Measurements from ENCODE around the gene ADGRL3. TPM values are rescaled to one million over a fixed set of nuclear protein-coding genes. Genes with fewer than 3 reads are reported as not detected.
A peak's percentile ranks its signal among the peaks of the same experiment; 100 is the strongest.

The ADGRL3 gene
- polyA plus RNA-seq, 3 donors = 24.0 to 28.9 (median 27.8) TPM

- DNase-seq (ENCODE audit: extremely low read depth in 1 of 11, low read depth in 9 of 11, low spot score in 4 of 11) = no peak
These were observed 48.6 kb downstream of the ADGRL3 start for GRCh38 chr4:61248705-61249104.

GRCh38 chr4:61251129-61251528, 51.0 kb downstream of the ADGRL3 start:
- no peak for DNase-seq (ENCODE audit: extremely low read depth in 1 of 11, low read depth in 9 of 11, low spot score in 4 of 11)

GRCh38 chr4:61254406-61254805, 54.3 kb downstream of the ADGRL3 start:
- no peak for DNase-seq (ENCODE audit: extremely low read depth in 1 of 11, low read depth in 9 of 11, low spot score in 4 of 11)

GRCh38 chr4:61273233-61273632, 73.1 kb downstream of the ADGRL3 start:
- DNase-seq (ENCODE audit: extremely low read depth in 1 of 11, low read depth in 9 of 11, low spot score in 4 of 11) = no peak

- no peak for DNase-seq (ENCODE audit: extremely low read depth in 1 of 11, low read depth in 9 of 11, low spot score in 4 of 11)
These were observed 74.2 kb downstream of the ADGRL3 start for GRCh38 chr4:61274286-61274685.

- no peak for DNase-seq (ENCODE audit: extremely low read depth in 1 of 11, low read depth in 9 of 11, low spot score in 4 of 11)
These were observed 75.1 kb downstream of the ADGRL3 start for GRCh38 chr4:61275241-61275640.

GRCh38 chr4:61276029-61276428, 75.9 kb downstream of the ADGRL3 start:
- no peak for DNase-seq (ENCODE audit: extremely low read depth in 1 of 11, low read depth in 9 of 11, low spot score in 4 of 11)

GRCh38 chr4:61277785-61278760, 77.9 kb downstream of the ADGRL3 start:
- DNase-seq (ENCODE audit: extremely low read depth in 1 of 11, low read depth in 9 of 11, low spot score in 4 of 11) = peak in 4 of 11 donors; percentile 8 to 18 (median 16)

GRCh38 chr4:61292322-61292721, 92.2 kb downstream of the ADGRL3 start:
- no peak for DNase-seq (ENCODE audit: extremely low read depth in 1 of 11, low read depth in 9 of 11, low spot score in 4 of 11)

GRCh38 chr4:61293707-61294400, 93.7 kb downstream of the ADGRL3 start:
- no peak for DNase-seq (ENCODE audit: extremely low read depth in 1 of 11, low read depth in 9 of 11, low spot score in 4 of 11)

GRCh38 chr4:61294936-61295335, 94.8 kb downstream of the ADGRL3 start:
- no peak for DNase-seq (ENCODE audit: extremely low read depth in 1 of 11, low read depth in 9 of 11, low spot score in 4 of 11)

GRCh38 chr4:61296144-61296543, 96.0 kb downstream of the ADGRL3 start:
- DNase-seq (ENCODE audit: extremely low read depth in 1 of 11, low read depth in 9 of 11, low spot score in 4 of 11) = no peak

- DNase-seq (ENCODE audit: extremely low read depth in 1 of 11, low read depth in 9 of 11, low spot score in 4 of 11) = no peak
These were observed 98.1 kb downstream of the ADGRL3 start for GRCh38 chr4:61298178-61298740.

- DNase-seq (ENCODE audit: extremely low read depth in 1 of 11, low read depth in 9 of 11, low spot score in 4 of 11) = no peak
These were observed 99.2 kb downstream of the ADGRL3 start for GRCh38 chr4:61299316-61299715.

GRCh38 chr4:61300266-61300844, 100.2 kb downstream of the ADGRL3 start:
- DNase-seq (ENCODE audit: extremely low read depth in 1 of 11, low read depth in 9 of 11, low spot score in 4 of 11) = no peak

- DNase-seq (ENCODE audit: extremely low read depth in 1 of 11, low read depth in 9 of 11, low spot score in 4 of 11) = no peak
These were observed 101.1 kb downstream of the ADGRL3 start for GRCh38 chr4:61301271-61301670.

GRCh38 chr4:61308033-61308432, 107.9 kb downstream of the ADGRL3 start:
- no peak for DNase-seq (ENCODE audit: extremely low read depth in 1 of 11, low read depth in 9 of 11, low spot score in 4 of 11)

GRCh38 chr4:61309616-61310015, 109.5 kb downstream of the ADGRL3 start:
- DNase-seq (ENCODE audit: extremely low read depth in 1 of 11, low read depth in 9 of 11, low spot score in 4 of 11) = no peak

GRCh38 chr4:61312526-61312925, 112.4 kb downstream of the ADGRL3 start:
- DNase-seq (ENCODE audit: extremely low read depth in 1 of 11, low read depth in 9 of 11, low spot score in 4 of 11) = no peak

GRCh38 chr4:61318431-61318830, 118.3 kb downstream of the ADGRL3 start:
- no peak for DNase-seq (ENCODE audit: extremely low read depth in 1 of 11, low read depth in 9 of 11, low spot score in 4 of 11)

Measured in renal cortex interstitium (tissue), 11 donors.